Naive thymus-derived CD4-positive, alpha-beta T cell (primary cell): Measurements from ENCODE around the gene LCP1. TPM values are rescaled to one million over a fixed set of nuclear protein-coding genes. Genes with fewer than 3 reads are reported as not detected.

Source experiments
- ATAC-seq: fragments of 150-1000 bp; cut with Tn5 transposase; 2 replicates; pipeline ENCODE4 v1.10.0; 2021; ENCODE audit warnings: mild to moderate bottlenecking, moderate library complexity
- CTCF ChIA-PET: fragments of 350-600 bp; sonication (Branson Sonifier 250); formaldehyde crosslinking; loops from one replicate; lab custom pipeline; 2021; ENCODE audit warnings: antibody characterized with exemption; lab: Charles Lee
- POLR2A ChIA-PET: fragments of 350-600 bp; sonication (Branson Sonifier 250); formaldehyde crosslinking; loops from one replicate; lab custom pipeline; 2021; ENCODE audit warnings: antibody characterized with exemption, inconsistent platforms; lab: Charles Lee
- DNase-seq, 9 donors: peaks; one replicate each; pipeline versions ENCODE4 v3.0.0 to v3.0.0-alpha.2; 2020 to 2022; ENCODE audit warnings: mixed read lengths in 1 of 9
- H3K27ac ChIP-seq: one replicate; pipeline ENCODE4 v1.7.0; 2013; ENCODE audit warnings: mild to moderate bottlenecking, low read depth, low read length, moderate library complexity
- H3K27me3 ChIP-seq, 2 donors: one replicate each; pipeline ENCODE4 v1.7.0; 2013; ENCODE audit warnings: low read length in 2 of 2, mild to moderate bottlenecking in 2 of 2, moderate library complexity in 2 of 2; ENCODE audit not compliant: control insufficient read depth in 2 of 2, insufficient read depth in 2 of 2
- H3K36me3 ChIP-seq, 3 experiments: 1 replicate in 2 of 3; 2 replicates in 1 of 3; pipeline ENCODE4 v1.7.0; 2013; ENCODE audit warnings: low read length in 3 of 3, mild to moderate bottlenecking in 3 of 3, moderate library complexity in 1 of 3; ENCODE audit not compliant: insufficient read depth in 3 of 3, control insufficient read depth in 2 of 3
- H3K4me1 ChIP-seq, 2 donors: one replicate each; pipeline ENCODE4 v1.7.0; 2013; ENCODE audit warnings: low read length in 2 of 2, mild to moderate bottlenecking in 2 of 2, moderate library complexity in 1 of 2; ENCODE audit not compliant: control insufficient read depth in 2 of 2, insufficient read depth in 2 of 2
- H3K4me3 ChIP-seq: 2 replicates; pipeline ENCODE4 v1.7.0; 2013; ENCODE audit warnings: mild to moderate bottlenecking, low read length
- H3K9me3 ChIP-seq, 3 experiments: 1 replicate in 2 of 3; 2 replicates in 1 of 3; pipeline ENCODE4 v1.7.0; 2013; ENCODE audit warnings: low read length in 3 of 3; ENCODE audit not compliant: control insufficient read depth in 2 of 3
- H3K27ac Mint-ChIP-seq, 9 donors: one replicate each; pipeline ENCODE4 v1.8.0; 2020 to 2022; ENCODE audit warnings: mixed read lengths in 9 of 9, mild to moderate bottlenecking in 8 of 9, moderate library complexity in 5 of 9, inconsistent platforms in 2 of 9
- H3K27me3 Mint-ChIP-seq, 5 donors: one replicate each; pipeline ENCODE4 v1.8.0; 2021 to 2022; ENCODE audit warnings: mixed read lengths in 5 of 5, mild to moderate bottlenecking in 1 of 5
- H3K36me3 Mint-ChIP-seq, 5 donors: one replicate each; pipeline ENCODE4 v1.8.0; 2020 to 2022; ENCODE audit warnings: mixed read lengths in 5 of 5, mild to moderate bottlenecking in 3 of 5, inconsistent platforms in 1 of 5
- H3K4me1 Mint-ChIP-seq, 7 donors: one replicate each; pipeline ENCODE4 v1.8.0; 2020 to 2022; ENCODE audit warnings: mixed read lengths in 7 of 7, mild to moderate bottlenecking in 3 of 7, inconsistent platforms in 1 of 7
- H3K4me3 Mint-ChIP-seq, 10 donors: one replicate each; pipeline ENCODE4 v1.8.0; 2020 to 2022; ENCODE audit warnings: mild to moderate bottlenecking in 10 of 10, mixed read lengths in 10 of 10, moderate library complexity in 6 of 10, inconsistent platforms in 2 of 10
- H3K9me3 Mint-ChIP-seq, 11 donors: one replicate each; pipeline ENCODE4 v1.8.0; 2020 to 2022; ENCODE audit warnings: mixed read lengths in 11 of 11, mild to moderate bottlenecking in 4 of 11, inconsistent platforms in 1 of 11, moderate library complexity in 1 of 11
- intact Hi-C, 2 donors: fragments of 100-400 bp; cut with micrococcal nuclease; formaldehyde crosslinking; loops; one replicate each; pipeline ENCODE4 v1.15.1; 2023
- polyA plus RNA-seq, 2 donors: library from polyadenylated mRNA; unstranded; fragments of 300-500 nt; fragmentation: Illumina TruSeq; gene quantifications; one replicate each; pipeline ENCODE4 v1.2.3, GENCODE V29; 2021
- total RNA-seq, 6 experiments: library from RNA in 5 of 6; stranded (reverse) in 5 of 6; gene quantifications; 1 replicate in 5 of 6; 2 replicates in 1 of 6; pipeline ENCODE4 v1.2.3 and lab custom pipeline; 2021 to 2026

LCP1 gene
- total and polyA plus RNA-seq, 7 experiments from 2014 or later, result 293 to 989 (median 685) TPM

- Mint-ChIP-seq H3K27ac (peak overlapping the region in 8 of 9 donors; percentile 0 to 83 (median 55)), H3K27me3 (no peaks in the 10 kb centered on the region), H3K4me3 (peak overlapping the region in 3 of 10 donors; percentile 7 to 55 (median 8)), H3K9me3 (no peaks in the 10 kb centered on the region), H3K36me3 (peaks cover 0 to 13% (median 0%) of the 10 kb centered on the region in 5 donors), H3K4me1 (peaks cover 9 to 65% (median 48%) of the 10 kb centered on the region in 7 donors)
- ATAC-seq, result no peak
- H3K36me3 ChIP-seq, result no peaks in the 10 kb centered on the region
- no peaks in the 10 kb centered on the region for H3K27me3 ChIP-seq
- ChIA-PET POLR2A (interaction anchor here (1.0 to 2.5 kb wide), 6 partner anchors 8 to 31 kb away, joined by 3 to 20 read pairs (median 8); partner anchors contain the start of genes LCP1 and LRRC63), CTCF (interaction anchor here (0.9 to 2.1 kb wide), 6 partner anchors 8 to 118 kb away, joined by 3 to 6 read pairs (median 4); no protein-coding TSS in a partner anchor)
- H3K27ac ChIP-seq, result no peak overlapping the region
- peaks cover 13 to 22% of the 10 kb centered on the region in 2 donors for H3K4me1 ChIP-seq
- no peak for DNase-seq
- intact Hi-C loops, result loop anchor here (1.0 kb wide), 4 partner anchors 8 to 21 kb away; partner anchors contain the start of genes LRRC63 (in 2 of the 2) and LCP1 (in 1 of the 2)
- no peaks in the 10 kb centered on the region for H3K9me3 ChIP-seq
- H3K4me3 ChIP-seq, result no peak overlapping the region
These were observed 21.0 kb upstream of the LCP1 start for GRCh38 chr13:46202966-46203365.

DNA sequence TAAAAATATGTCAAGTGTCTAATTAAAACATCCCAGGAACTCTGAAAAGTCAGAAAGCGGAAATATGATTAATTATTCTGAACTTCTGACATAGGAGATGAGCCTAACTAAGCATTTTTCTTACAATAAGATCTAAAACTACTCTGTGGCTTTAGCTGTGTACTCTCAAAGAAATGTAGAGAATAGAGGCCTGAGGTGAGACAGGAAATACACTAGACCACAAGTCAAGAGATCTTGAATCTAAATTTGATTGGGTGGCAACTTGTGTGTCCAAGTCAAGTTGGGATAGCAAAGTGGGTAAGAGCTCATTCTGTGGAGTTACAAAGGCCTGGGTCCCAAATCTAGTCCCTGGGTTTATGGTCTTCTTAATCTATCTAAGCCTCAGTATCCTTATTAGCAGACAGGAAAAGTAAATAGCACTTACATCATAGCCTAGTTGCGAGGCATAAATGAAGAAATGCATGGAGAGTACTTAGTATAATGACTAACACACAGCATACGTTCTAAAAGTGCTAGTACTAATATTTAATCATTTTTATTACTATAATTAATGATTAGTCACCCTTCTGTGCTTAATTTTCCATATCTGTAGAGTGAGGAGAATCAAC, 20.3 kb upstream of the LCP1 start:
- H3K4me1 Mint-ChIP-seq, result peaks cover 9 to 58% (median 48%) of the 10 kb centered on the region in 7 donors
- peak overlapping the region; percentile 49 to 89 (median 76) for H3K27ac Mint-ChIP-seq
- Histone ChIP-seq H3K27me3 (no peaks in the 10 kb centered on the region), H3K4me1 (peaks cover 13 to 22% of the 10 kb centered on the region in 2 donors), H3K27ac (no peak overlapping the region), H3K9me3 (no peaks in the 10 kb centered on the region), H3K36me3 (no peaks in the 10 kb centered on the region), H3K4me3 (no peak overlapping the region)
- intact Hi-C loops, result loop anchor here (1.0 kb wide), 4 partner anchors 8 to 20 kb away; partner anchors contain the start of genes LRRC63 (in 2 of the 2) and LCP1 (in 1 of the 2)
- H3K9me3 Mint-ChIP-seq, result no peaks in the 10 kb centered on the region
- CTCF ChIA-PET, result interaction anchor here (0.9 to 2.1 kb wide), 4 partner anchors 9 to 119 kb away, joined by 3 to 5 read pairs (median 4); no protein-coding TSS in a partner anchor
- DNase-seq (peak in 5 of 9 donors; percentile 33 to 51 (median 49)), ATAC-seq (peak; percentile 76)
- H3K36me3 Mint-ChIP-seq, result peaks cover 0 to 13% (median 0%) of the 10 kb centered on the region in 5 donors
- peak overlapping the region in 9 of 10 donors; percentile 8 to 78 (median 53) for H3K4me3 Mint-ChIP-seq
- H3K27me3 Mint-ChIP-seq, result no peaks in the 10 kb centered on the region
- POLR2A ChIA-PET, result interaction anchor here (1.0 to 2.5 kb wide), 6 partner anchors 9 to 30 kb away, joined by 3 to 20 read pairs (median 8); partner anchors contain the start of genes LCP1 and LRRC63

DNA sequence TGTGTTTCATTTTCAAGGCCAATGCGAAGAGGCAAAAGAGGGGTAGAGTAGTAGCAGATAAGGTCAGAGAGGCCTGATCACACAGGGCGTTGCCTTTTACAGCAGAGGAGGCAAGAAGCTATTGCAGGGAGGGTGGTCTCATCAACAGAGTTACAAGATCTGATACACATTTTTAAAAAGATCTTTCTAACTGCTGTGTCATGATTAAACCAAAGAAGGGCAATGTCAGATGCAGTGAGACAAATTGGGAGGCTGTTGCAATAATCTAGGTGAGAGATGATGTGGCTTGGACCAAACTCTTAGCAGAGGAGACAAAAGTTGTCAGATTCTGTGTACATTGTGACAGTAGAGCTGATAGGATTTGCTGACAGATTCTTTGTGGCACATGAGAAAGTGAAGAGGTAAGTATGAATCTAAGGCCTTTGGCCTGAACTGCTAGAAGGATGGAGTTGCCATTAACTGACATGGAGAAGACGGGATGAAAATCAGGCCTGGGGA, 16.8 kb upstream of the LCP1 start:
- Histone ChIP-seq H3K27me3 (no peaks in the 10 kb centered on the region), H3K36me3 (no peaks in the 10 kb centered on the region), H3K27ac (no peak overlapping the region), H3K9me3 (no peaks in the 10 kb centered on the region), H3K4me1 (peaks cover 13 to 22% of the 10 kb centered on the region in 2 donors), H3K4me3 (no peak overlapping the region)
- DNase-seq (no peak), ATAC-seq (no peak)
- intact Hi-C loops, result no loop called here
- Mint-ChIP-seq H3K27me3 (no peaks in the 10 kb centered on the region), H3K36me3 (peaks cover 0 to 9% (median 3%) of the 10 kb centered on the region in 5 donors), H3K4me3 (no peak overlapping the region), H3K9me3 (no peaks in the 10 kb centered on the region), H3K27ac (no peak overlapping the region), H3K4me1 (peaks cover 0 to 42% (median 35%) of the 10 kb centered on the region in 7 donors)
- CTCF ChIA-PET, result interaction anchor here (0.6 kb wide), 1 partner anchor 30 kb away, joined by 3 read pairs; no protein-coding TSS in a partner anchor
- POLR2A ChIA-PET, result interaction anchor here (0.6 to 1.8 kb wide), 8 partner anchors 10 to 659 kb away, joined by 3 to 6 read pairs (median 4); no protein-coding TSS in a partner anchor

DNA sequence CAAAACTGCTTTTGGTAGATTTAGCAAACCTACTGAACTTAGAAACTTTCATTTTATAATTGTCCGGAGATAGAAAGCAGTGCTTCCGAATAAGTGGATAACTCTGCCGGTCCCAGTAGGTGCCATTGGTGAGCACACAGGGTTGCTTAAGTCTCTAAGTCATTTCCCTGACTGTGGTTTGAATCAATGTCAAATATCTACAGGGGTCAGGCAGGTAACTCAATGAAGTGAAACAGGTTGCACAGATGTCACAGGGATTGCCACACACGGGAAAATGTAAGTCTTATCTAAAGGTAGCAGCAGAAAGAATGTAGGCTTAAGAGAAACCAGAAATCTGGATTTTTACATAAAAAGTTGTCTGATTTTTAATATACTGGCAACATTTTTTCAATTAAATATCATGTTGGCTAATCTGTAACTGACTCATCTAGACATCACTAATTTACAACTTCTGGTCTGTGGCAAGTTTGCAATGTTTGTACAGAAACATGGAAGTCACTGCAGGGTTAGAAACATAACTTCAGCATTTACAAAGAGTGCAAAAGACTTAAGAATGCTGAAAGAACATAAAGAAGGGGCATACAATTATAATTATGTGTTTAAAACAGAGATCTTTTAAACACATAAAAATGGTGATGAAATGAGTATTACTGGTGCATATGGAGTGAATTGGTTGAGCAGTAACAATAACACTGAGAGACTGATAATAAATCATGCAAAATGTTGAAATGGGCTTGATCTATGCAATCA, 15.5 kb upstream of the LCP1 start:
- intact Hi-C loops, result no loop called here
- Histone ChIP-seq H3K4me1 (peaks cover 11 to 16% of the 10 kb centered on the region in 2 donors), H3K27ac (no peak overlapping the region), H3K27me3 (no peaks in the 10 kb centered on the region), H3K4me3 (no peak overlapping the region), H3K9me3 (no peaks in the 10 kb centered on the region), H3K36me3 (no peaks in the 10 kb centered on the region)
- no peak for ATAC-seq
- DNase-seq, result no peak
- peaks cover 0 to 31% (median 25%) of the 10 kb centered on the region in 7 donors for H3K4me1 Mint-ChIP-seq
- H3K4me3 Mint-ChIP-seq, result no peak overlapping the region
- CTCF ChIA-PET, result no interaction called here
- H3K9me3 Mint-ChIP-seq, result no peaks in the 10 kb centered on the region
- POLR2A ChIA-PET, result no interaction called here
- no peak overlapping the region for H3K27ac Mint-ChIP-seq
- peaks cover 0 to 9% (median 4%) of the 10 kb centered on the region in 5 donors for H3K36me3 Mint-ChIP-seq
- H3K27me3 Mint-ChIP-seq, result no peaks in the 10 kb centered on the region

- Mint-ChIP-seq H3K27me3 (no peaks in the 10 kb centered on the region), H3K36me3 (peaks cover 0 to 12% (median 4%) of the 10 kb centered on the region in 5 donors), H3K9me3 (no peaks in the 10 kb centered on the region), H3K4me3 (no peak overlapping the region), H3K27ac (peak overlapping the region in 1 of 9 donors; percentile 60), H3K4me1 (peaks cover 0 to 11% (median 6%) of the 10 kb centered on the region in 7 donors)
- no peak overlapping the region for H3K27ac ChIP-seq
- ChIA-PET POLR2A (interaction anchor here (0.9 to 1.1 kb wide), 3 partner anchors 8 to 97 kb away, joined by 3 to 4 read pairs (median 3); no protein-coding TSS in a partner anchor), CTCF (interaction anchor here (0.7 kb wide), 1 partner anchor 25 kb away, joined by 3 read pairs; no protein-coding TSS in a partner anchor)
- DNase-seq (no peak), ATAC-seq (peak; percentile 32)
- no peaks in the 10 kb centered on the region for H3K36me3 ChIP-seq
- H3K9me3 ChIP-seq, result no peaks in the 10 kb centered on the region
- H3K4me1 ChIP-seq, result peaks cover 0 to 4% of the 10 kb centered on the region in 2 donors
- H3K4me3 ChIP-seq, result no peak overlapping the region
- H3K27me3 ChIP-seq, result no peaks in the 10 kb centered on the region
- intact Hi-C loops, result no loop called here
These were observed 13.0 kb upstream of the LCP1 start for GRCh38 chr13:46195016-46195415.

DNA sequence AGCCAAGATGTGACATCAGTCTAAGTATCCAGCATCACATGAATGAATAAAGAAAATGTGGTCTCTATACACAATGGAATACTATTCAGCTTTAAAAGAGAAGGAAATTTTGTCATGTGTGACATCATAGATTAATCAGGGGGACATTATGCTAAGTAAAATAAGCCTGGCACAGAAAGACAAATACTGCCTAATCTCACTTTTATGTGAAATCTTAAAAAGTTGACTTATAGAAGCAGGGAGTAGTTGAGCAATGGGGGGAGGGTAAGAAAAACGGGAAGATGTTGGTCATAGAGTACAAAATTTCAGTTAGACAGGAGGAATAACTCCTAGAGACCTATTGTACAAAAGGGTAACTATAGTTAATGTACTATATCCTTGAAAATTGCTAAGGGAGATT, 10.4 kb upstream of the LCP1 start:
- no peaks in the 10 kb centered on the region for H3K27me3 ChIP-seq
- Mint-ChIP-seq H3K36me3 (peaks cover 0 to 15% (median 7%) of the 10 kb centered on the region in 5 donors), H3K27me3 (no peaks in the 10 kb centered on the region), H3K27ac (no peak overlapping the region), H3K4me3 (no peak overlapping the region), H3K9me3 (no peaks in the 10 kb centered on the region), H3K4me1 (peaks cover 0 to 5% (median 0%) of the 10 kb centered on the region in 7 donors)
- intact Hi-C loops, result no loop called here
- H3K4me1 ChIP-seq, result no peaks in the 10 kb centered on the region
- ChIA-PET CTCF (interaction anchor here (0.6 to 1.1 kb wide), 2 partner anchors 32 to 51 kb away, joined by 3 read pairs; no protein-coding TSS in a partner anchor), POLR2A (interaction anchor here (1.1 to 2.1 kb wide), 3 partner anchors 11 to 21 kb away, joined by 3 to 6 read pairs (median 3); no protein-coding TSS in a partner anchor)
- no peak overlapping the region for H3K27ac ChIP-seq
- no peak for DNase-seq
- H3K9me3 ChIP-seq, result no peaks in the 10 kb centered on the region
- H3K36me3 ChIP-seq, result no peaks in the 10 kb centered on the region
- H3K4me3 ChIP-seq, result no peak overlapping the region
- ATAC-seq, result no peak
